Erythroblast (primary cell): Measurements from ENCODE around the gene DDX54.

Source experiments
- GATA1 ChIP-seq: IDR thresholded peaks from 2 replicates; pipeline ENCODE4 v1.6.1; 2011; ENCODE audit warnings: low read depth, mild to moderate bottlenecking, control low read depth, low read length, moderate library complexity
- POLR2A ChIP-seq: IDR thresholded peaks from 2 replicates; pipeline ENCODE4 v1.6.1; 2011; ENCODE audit warnings: mild to moderate bottlenecking, low read length

DNA sequence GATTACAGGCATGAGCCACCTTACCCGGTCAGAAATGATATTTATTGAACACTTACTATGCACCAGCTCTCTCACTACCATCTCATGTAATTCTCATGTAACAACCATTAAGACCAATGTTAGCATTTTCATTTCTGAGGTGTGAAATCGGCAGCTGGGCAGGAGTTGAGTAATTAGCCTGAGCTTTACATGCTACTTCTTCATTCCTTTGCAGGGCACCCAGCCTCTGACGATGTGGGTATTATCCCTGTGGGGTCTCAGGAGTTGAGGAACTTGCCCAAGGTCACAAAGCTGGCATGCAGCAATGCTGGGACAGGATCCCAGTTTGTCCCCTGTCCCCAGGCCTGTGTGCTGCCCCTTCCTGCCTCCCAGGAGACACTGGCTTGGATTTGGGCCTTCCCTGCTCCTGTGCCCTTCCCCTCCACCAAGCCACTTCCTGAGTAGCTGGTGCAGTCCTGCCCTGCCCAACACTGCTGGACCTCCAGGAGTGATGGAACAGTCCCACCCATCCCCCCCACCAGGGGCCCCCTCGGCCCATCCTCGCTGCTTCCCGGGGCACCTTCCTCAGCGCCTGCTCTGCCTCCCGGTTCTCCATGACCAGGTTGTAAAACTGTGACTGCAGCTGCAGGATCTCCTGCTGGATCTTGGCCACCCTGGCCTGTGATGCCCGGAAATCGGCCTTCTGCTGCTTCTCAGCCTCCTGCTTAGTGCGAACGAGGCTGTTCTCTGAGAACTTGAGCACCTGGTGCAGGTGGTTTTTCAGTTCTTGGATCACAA is 14.9 kb upstream of the DDX54 start:
- TF ChIP-seq POLR2A, result no peak
- TF ChIP-seq GATA1, result no peak
